ENCODE data around the gene GALP. TPM values are rescaled to one million over a fixed set of nuclear protein-coding genes. Genes with fewer than 3 reads are reported as not detected.

Gene GALP
- total and polyA plus RNA-seq, 2 experiments from 2014 or later, result not detected

DNA sequence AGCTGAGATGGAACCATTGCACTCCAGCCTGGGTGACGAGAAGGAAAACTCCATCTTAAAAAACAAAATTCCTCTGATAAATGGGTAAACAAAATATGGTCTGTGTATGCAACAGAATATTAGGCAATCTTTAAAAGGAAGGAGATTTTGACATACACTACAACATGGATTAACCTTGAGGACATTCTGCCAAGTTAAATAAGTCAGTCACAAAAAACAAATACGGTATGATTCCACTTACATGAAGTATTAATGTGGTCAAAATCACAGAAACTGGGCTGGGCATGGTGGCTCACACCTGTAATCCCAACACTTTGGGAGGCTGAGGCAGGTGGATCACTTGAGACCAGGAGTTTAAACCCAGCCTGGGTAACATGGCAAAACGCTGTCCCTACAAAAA lies 37.7 kb upstream of the GALP start:
- H3F3A ChIP-seq (replicated peaks; ENCODE audit: low read depth), result peaks cover 23% of the 10 kb centered on the region
- H3K4me1 ChIP-seq (ENCODE audit: insufficient read depth), result peaks cover 36% of the 10 kb centered on the region
- no peak overlapping the region for H3K4me2 ChIP-seq
- no peak overlapping the region for H3K27ac ChIP-seq (ENCODE audit: low read depth)
- H3K9me2 ChIP-seq (ENCODE audit: insufficient read depth), result no peaks in the 10 kb centered on the region
- DNase-seq (ENCODE audit: low spot score) (no peak), ATAC-seq (no peak)
- no peak overlapping the region for H3K4me3 ChIP-seq
- H3K36me3 ChIP-seq (ENCODE audit: insufficient read depth), result no peaks in the 10 kb centered on the region
- H3K27me3 ChIP-seq (ENCODE audit: insufficient read depth), result no peaks in the 10 kb centered on the region
- TF ChIP-seq EZH2phosphoT487 (IDR thresholded peaks at IDR 0.05; ENCODE audit: unreplicated experiment) (no peak), CREB1 (CRISPR knock-in tag; IDR thresholded peaks at IDR 0.05; ENCODE audit: low read depth) (no peak), STAT1 (IDR thresholded peaks at IDR 0.05; ENCODE audit: unreplicated experiment) (no peak), NANOG (IDR thresholded peaks at IDR 0.05; ENCODE audit: borderline replicate concordance) (no peak), ZNF114 (CRISPR knock-in tag; IDR thresholded peaks at IDR 0.05) (no peak), JUNB (IDR thresholded peaks at IDR 0.05; ENCODE audit: unreplicated experiment) (no peak), ZNF331 (CRISPR knock-in tag; IDR thresholded peaks at IDR 0.05; ENCODE audit: low read depth) (no peak), POLR2AphosphoS5 (IDR thresholded peaks at IDR 0.05; ENCODE audit: low read depth) (no peak), EZH2 (IDR thresholded peaks at IDR 0.05; ENCODE audit: low read depth, unreplicated experiment) (no peak)
- TF ChIP-seq, protein P1, sequence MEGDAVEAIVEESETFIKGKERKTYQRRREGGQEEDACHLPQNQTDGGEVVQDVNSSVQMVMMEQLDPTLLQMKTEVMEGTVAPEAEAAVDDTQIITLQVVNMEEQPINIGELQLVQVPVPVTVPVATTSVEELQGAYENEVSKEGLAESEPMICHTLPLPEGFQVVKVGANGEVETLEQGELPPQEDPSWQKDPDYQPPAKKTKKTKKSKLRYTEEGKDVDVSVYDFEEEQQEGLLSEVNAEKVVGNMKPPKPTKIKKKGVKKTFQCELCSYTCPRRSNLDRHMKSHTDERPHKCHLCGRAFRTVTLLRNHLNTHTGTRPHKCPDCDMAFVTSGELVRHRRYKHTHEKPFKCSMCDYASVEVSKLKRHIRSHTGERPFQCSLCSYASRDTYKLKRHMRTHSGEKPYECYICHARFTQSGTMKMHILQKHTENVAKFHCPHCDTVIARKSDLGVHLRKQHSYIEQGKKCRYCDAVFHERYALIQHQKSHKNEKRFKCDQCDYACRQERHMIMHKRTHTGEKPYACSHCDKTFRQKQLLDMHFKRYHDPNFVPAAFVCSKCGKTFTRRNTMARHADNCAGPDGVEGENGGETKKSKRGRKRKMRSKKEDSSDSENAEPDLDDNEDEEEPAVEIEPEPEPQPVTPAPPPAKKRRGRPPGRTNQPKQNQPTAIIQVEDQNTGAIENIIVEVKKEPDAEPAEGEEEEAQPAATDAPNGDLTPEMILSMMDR (conservative IDR thresholded peaks at IDR 0.05; ENCODE audit: low read depth in 2 of 2), result no peak
- TF ChIP-seq, protein P2, sequence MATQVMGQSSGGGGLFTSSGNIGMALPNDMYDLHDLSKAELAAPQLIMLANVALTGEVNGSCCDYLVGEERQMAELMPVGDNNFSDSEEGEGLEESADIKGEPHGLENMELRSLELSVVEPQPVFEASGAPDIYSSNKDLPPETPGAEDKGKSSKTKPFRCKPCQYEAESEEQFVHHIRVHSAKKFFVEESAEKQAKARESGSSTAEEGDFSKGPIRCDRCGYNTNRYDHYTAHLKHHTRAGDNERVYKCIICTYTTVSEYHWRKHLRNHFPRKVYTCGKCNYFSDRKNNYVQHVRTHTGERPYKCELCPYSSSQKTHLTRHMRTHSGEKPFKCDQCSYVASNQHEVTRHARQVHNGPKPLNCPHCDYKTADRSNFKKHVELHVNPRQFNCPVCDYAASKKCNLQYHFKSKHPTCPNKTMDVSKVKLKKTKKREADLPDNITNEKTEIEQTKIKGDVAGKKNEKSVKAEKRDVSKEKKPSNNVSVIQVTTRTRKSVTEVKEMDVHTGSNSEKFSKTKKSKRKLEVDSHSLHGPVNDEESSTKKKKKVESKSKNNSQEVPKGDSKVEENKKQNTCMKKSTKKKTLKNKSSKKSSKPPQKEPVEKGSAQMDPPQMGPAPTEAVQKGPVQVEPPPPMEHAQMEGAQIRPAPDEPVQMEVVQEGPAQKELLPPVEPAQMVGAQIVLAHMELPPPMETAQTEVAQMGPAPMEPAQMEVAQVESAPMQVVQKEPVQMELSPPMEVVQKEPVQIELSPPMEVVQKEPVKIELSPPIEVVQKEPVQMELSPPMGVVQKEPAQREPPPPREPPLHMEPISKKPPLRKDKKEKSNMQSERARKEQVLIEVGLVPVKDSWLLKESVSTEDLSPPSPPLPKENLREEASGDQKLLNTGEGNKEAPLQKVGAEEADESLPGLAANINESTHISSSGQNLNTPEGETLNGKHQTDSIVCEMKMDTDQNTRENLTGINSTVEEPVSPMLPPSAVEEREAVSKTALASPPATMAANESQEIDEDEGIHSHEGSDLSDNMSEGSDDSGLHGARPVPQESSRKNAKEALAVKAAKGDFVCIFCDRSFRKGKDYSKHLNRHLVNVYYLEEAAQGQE (IDR thresholded peaks at IDR 0.05; ENCODE audit: unreplicated experiment), result no peak
- TF ChIP-seq, protein P3, sequence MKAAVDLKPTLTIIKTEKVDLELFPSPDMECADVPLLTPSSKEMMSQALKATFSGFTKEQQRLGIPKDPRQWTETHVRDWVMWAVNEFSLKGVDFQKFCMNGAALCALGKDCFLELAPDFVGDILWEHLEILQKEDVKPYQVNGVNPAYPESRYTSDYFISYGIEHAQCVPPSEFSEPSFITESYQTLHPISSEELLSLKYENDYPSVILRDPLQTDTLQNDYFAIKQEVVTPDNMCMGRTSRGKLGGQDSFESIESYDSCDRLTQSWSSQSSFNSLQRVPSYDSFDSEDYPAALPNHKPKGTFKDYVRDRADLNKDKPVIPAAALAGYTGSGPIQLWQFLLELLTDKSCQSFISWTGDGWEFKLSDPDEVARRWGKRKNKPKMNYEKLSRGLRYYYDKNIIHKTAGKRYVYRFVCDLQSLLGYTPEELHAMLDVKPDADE (IDR thresholded peaks at IDR 0.05), result no peak
- TF ChIP-seq, protein P4, sequence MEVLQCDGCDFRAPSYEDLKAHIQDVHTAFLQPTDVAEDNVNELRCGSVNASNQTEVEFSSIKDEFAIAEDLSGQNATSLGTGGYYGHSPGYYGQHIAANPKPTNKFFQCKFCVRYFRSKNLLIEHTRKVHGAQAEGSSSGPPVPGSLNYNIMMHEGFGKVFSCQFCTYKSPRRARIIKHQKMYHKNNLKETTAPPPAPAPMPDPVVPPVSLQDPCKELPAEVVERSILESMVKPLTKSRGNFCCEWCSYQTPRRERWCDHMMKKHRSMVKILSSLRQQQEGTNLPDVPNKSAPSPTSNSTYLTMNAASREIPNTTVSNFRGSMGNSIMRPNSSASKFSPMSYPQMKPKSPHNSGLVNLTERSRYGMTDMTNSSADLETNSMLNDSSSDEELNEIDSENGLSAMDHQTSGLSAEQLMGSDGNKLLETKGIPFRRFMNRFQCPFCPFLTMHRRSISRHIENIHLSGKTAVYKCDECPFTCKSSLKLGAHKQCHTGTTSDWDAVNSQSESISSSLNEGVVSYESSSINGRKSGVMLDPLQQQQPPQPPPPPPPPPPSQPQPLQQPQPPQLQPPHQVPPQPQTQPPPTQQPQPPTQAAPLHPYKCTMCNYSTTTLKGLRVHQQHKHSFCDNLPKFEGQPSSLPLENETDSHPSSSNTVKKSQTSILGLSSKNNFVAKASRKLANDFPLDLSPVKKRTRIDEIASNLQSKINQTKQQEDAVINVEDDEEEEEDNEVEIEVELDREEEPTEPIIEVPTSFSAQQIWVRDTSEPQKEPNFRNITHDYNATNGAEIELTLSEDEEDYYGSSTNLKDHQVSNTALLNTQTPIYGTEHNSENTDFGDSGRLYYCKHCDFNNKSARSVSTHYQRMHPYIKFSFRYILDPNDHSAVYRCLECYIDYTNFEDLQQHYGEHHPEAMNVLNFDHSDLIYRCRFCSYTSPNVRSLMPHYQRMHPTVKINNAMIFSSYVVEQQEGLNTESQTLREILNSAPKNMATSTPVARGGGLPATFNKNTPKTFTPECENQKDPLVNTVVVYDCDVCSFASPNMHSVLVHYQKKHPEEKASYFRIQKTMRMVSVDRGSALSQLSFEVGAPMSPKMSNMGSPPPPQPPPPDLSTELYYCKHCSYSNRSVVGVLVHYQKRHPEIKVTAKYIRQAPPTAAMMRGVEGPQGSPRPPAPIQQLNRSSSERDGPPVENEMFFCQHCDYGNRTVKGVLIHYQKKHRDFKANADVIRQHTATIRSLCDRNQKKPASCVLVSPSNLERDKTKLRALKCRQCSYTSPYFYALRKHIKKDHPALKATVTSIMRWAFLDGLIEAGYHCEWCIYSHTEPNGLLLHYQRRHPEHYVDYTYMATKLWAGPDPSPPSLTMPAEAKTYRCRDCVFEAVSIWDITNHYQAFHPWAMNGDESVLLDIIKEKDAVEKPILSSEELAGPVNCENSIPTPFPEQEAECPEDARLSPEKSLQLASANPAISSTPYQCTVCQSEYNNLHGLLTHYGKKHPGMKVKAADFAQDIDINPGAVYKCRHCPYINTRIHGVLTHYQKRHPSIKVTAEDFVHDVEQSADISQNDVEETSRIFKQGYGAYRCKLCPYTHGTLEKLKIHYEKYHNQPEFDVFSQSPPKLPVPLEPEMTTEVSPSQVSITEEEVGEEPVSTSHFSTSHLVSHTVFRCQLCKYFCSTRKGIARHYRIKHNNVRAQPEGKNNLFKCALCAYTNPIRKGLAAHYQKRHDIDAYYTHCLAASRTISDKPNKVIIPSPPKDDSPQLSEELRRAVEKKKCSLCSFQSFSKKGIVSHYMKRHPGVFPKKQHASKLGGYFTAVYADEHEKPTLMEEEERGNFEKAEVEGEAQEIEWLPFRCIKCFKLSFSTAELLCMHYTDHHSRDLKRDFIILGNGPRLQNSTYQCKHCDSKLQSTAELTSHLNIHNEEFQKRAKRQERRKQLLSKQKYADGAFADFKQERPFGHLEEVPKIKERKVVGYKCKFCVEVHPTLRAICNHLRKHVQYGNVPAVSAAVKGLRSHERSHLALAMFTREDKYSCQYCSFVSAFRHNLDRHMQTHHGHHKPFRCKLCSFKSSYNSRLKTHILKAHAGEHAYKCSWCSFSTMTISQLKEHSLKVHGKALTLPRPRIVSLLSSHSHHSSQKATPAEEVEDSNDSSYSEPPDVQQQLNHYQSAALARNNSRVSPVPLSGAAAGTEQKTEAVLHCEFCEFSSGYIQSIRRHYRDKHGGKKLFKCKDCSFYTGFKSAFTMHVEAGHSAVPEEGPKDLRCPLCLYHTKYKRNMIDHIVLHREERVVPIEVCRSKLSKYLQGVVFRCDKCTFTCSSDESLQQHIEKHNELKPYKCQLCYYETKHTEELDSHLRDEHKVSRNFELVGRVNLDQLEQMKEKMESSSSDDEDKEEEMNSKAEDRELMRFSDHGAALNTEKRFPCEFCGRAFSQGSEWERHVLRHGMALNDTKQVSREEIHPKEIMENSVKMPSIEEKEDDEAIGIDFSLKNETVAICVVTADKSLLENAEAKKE (CRISPR knock-in tag; IDR thresholded peaks at IDR 0.05), result no peak
- Mint-ChIP-seq H3K27me3 (ENCODE audit: insufficient read depth, low read depth, poor library complexity) (peaks cover 19% of the 10 kb centered on the region), H3K36me3 (ENCODE audit: low read depth) (no peaks in the 10 kb centered on the region; the same call in 2 of the 3 replicates), H3K4me1 (peaks cover 41% of the 10 kb centered on the region), H3K27ac (no peak overlapping the region), H3K9me3 (no peaks in the 10 kb centered on the region; the same call in 2 of the 3 replicates), H3K4me3 (no peak overlapping the region)
- H2AFZ ChIP-seq, result peak overlapping the region; percentile 97; the same call in 1 of the 2 replicates
- H3K79me2 ChIP-seq (replicated peaks; ENCODE audit: insufficient read depth), result peaks cover 15% of the 10 kb centered on the region
- H4K20me1 ChIP-seq (replicated peaks; ENCODE audit: insufficient read depth), result no peaks in the 10 kb centered on the region
